HG03196 (cell line): ENCODE data around the gene MAJIN.

Source experiments
- ATAC-seq: cut with Tn5 transposase; IDR thresholded peaks from one replicate; pipeline ENCODE4 v1.9.1; 2021; ENCODE audit not compliant: unreplicated experiment

MAJIN gene

DNA sequence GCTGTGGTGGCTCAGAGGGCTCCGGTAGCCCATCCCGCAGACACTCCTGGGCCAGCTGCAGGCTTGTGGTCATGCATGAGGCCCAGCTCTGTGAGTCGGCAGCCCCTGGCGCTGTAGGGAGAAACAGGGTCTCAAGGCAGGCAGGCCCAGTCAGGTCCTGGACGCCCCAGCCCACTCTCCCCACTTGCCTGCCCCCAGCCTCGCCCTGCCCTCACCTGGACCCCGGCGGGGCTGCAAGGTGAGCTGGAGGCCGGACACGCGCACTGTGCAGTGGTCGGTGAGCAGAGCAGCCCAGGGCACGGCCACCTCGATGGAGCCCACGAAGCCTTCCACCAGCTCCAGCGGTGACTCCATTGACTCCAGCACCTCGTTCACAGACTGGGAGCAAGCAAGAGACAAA, 57.8 kb downstream of the MAJIN start:
- ATAC-seq, result no peak

DNA sequence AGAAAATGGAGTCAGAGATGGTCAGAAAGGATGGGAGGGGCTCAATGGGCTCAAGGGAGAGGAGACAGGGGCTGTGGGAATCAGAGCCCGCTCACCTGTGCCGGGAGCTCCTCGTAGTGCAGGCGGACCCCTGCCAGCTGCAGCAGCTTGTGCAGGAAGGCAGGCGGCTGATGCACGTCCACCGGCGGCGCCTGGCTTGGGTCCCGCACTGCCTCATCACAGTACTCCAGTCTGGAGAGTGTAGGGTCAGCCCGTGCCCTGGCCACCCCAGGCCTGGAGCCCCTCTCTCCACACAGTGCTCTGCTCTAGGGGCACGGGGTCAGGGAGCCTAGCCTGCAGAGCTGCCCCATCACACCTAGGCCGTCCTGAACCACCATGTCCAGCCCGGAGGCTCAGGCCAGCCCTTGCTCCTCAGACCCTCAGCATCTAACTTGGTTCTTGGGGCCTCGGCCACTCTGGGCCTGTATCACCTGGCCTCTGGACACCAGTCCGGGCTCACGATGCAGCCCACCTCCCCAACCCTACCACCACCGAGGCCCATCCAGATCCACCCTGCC, 58.7 kb downstream of the MAJIN start:
- no peak for ATAC-seq

DNA sequence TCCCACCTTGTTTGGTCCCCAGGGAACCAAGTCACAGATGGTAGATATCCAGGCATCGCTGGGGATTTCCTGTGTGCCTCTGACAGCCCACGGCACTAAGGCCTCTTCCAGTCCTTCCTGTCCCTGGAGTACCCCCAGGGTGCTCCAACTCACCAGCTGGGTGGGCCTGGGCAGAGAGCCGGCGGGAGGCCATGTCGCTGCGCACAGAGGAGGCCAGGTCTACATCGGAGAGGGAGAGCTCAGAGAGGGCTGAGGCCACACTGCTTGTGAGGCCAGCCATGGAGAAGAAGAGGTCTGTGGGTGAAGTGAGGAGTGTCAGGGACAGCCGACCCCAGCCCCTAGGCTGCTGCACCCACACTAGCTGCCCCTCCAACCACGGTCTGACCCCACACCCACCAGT, 60.2 kb downstream of the MAJIN start:
- ATAC-seq, result no peak

DNA sequence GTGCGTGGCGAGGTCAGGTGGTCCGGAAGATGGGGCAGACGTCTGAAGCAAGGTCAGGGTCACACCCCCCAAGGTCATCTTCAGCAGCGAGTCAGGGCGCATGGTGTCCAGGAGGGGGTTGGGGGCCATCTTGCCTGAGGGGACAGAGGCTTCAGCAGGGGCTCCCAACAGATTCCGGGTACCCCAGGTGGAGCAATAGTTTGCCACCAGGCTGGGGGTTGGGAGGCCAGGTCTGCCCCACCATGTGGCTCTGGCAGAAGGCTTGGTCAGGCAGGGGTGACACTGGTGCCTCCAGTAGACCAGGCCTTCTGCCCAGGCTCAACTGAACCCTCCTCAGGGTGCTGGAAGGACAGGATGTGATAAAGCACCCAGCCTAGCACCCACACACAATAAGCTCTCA, 60.8 kb downstream of the MAJIN start:
- ATAC-seq, result no peak

DNA sequence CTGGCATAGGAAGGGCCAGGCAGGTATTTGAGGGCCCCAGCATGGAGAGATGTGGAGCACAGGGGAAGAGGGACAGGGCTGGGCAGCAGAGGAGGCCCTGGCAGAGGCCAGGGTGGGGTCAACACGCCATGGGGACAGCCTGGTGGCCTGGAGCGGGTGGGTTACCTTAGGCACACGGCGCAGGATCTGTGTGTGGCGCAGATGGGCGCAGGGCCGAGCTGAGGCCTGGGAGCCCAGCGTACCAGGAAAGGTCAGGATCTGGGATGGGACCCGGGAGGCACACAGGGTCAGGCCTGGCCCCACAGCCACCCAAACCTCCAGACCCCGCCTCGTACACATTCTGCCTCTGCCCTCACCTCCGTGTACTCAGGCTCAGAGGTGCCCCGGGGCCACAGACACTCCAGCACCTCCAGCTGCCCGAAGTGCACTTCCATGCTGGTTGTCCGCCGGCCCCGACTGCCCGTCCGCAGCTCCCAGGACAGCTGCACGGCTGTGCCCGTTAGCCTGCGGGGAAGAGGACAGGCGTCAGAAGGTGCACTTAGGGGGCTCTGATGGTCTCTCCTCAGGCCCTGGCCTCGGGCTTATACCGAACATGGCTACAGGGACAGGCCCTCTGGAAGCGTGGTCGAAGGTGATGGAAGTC, 61.3 kb downstream of the MAJIN start:
- ATAC-seq, result no peak

DNA sequence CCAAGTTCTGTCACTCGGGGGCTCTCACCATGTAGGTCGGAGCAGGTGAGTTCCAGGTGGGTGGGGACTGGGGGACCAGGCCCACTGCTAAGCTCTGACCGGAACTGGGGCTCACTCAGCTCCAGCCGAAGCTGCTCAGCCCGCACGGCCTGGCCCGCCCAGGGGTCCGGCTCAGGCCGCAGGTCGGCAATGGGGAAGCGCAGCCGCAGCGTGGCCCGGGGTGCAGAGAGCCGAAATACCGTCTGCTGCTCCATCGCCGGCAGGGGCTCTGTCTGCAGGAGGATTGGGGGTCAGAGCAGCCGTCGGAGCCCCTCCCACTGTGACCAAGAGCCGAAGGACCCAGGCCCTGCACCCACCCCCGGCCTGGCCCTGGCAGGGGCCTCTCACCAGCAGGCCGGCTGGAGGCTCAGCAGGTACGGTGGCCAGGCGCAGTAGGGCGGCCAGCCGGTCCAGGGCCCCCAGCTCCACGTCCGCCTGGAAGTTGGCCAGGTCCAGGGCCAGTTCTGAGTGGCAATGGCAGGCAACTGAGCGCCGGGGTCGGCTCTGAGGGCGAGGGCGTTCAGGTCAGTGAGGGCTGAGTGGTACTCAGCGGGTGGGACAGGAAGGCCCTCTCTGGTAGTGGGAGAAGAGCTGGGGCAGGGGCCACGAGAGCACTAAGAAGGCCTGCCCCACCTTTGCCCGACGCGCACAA, 62.1 kb downstream of the MAJIN start:
- ATAC-seq, result no peak

DNA sequence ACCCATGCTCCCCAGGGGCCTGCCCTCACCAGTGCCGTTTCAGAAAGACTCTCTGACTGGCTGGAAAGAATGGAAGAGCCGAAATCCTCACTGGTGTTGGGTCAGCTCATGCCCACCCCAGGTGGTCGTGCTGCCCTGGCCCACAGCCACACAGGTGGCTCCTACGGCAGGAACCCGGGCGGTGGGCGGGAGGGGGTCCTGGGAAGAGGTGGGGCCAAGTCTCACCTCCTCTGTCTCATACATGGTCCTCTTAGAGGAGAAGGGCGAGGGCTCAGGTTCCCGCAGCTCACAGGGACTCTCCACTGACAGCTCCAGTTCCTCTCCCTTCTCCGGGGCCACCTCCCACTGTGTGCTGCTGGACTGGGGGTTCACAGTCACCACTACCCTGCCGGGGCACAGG, 63.1 kb downstream of the MAJIN start:
- ATAC-seq, result no peak

DNA sequence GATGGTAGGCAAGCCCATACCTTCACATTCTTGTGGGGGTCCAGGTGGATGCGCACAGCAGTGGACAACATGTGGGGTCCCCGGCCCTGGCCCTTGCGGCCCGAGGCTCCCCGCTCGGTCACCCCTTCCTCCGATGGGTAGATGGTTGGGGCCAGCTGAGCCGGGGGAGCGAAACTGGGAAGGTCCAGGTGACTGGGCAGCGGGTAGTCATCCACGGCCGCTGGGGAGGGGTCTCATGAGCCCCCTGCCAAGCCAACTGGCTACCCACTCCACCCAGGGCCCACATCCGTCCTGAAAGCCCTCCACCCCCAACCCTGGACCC, 65.6 kb downstream of the MAJIN start:
- no peak for ATAC-seq

DNA sequence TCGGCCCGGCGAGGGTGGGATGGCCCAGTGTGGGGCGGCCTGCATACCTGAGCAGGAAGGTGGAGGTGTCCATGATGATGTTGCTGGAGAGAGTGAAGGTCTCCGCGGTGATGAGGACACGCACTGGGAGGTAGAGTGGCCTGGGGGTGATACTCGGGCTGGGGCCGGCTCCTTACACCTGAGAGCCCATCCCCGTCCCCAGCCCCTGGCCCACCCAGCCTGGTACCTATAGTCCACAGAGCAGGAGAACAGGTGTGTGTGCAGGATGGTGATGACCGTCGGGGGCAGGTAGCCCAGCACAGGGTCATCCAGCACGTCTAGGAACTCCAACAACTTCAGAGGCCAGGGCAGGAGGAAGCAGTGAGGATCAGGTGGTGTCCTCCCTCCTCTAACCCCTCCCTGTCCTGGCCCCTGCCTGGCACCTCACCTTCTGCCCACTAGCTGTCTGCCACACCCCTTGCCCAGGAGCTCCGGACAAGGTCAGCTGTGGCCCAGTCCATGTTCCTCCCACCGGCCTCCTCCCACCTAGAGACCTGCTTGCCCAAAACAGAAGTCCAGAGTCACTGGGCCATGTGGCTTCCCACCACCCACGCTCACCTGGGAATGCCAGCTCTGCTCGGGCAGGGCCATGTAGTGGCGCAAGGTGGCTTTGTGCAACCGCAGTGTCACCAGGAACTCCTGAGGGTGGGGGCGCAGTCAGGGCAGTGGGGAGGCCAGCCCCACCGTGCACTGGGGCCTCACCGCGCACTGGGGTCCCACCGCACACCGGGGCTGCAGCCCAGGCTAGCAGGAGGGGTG, 66.2 kb downstream of the MAJIN start:
- no peak for ATAC-seq

DNA sequence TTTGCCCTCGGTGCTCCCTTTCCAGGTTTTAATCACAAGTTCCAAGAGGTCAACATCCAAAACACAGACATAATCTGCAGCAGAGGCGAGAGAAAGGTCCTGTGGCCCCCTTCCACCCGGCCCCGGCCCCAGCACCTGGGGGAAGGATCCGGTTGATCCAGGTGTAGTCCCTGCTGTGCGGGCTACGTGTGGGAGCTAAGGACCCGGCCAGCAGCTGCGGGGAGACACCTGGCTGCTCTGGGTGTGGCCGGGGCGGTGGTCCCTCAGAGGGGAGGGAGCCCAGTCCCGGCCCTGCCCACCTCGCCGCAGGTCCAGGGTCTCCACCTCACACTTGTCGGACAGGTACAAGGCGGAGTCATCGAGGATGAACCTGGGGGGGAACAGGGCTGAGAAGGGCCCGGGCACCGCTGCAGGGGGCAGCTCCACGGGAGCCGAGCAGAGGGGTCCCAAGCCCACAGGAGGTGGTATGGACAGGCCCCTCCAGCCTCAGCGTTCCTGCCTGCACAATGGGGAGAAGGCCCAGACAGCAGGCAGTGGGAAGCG, 68.5 kb downstream of the MAJIN start:
- ATAC-seq, result no peak

DNA sequence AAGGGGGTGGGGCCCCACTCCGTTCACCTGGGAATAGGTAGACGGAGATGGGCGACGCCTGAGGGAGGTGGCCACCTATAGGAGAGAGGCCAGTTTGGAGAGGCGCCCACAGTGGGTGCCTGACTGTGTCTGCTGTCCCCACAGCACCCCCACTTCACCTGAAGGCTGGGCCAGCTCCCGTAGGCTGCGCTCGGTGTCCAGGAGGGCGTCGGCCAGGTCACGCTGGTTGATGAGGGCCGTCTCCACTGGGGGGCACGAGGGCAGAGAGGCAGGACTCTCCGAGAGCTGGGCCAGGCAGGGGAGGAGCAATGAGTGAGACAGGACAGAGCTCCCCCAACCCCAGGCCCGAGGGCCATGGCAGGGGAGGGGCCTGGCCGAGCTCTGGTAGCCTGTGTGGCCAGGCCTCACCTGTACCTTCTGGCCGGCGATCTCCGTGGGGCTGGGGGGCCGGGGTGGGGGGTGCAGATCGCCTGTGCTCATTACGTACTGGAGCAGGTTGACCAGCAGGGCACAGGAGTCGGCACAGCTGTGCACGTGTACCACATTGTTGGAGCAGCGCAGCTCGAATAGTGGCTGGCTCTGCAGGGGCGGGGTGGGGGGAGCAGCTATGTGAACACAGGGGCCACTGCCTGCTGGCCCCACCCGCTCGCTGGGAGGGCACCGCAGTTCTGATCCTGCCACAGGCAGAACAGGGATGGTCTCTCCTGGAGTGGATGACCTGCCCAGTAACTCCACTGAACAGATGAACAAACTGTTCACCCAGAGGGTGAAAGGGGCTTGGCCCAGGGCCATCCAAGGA, 69.6 kb downstream of the MAJIN start:
- ATAC-seq, result no peak

DNA sequence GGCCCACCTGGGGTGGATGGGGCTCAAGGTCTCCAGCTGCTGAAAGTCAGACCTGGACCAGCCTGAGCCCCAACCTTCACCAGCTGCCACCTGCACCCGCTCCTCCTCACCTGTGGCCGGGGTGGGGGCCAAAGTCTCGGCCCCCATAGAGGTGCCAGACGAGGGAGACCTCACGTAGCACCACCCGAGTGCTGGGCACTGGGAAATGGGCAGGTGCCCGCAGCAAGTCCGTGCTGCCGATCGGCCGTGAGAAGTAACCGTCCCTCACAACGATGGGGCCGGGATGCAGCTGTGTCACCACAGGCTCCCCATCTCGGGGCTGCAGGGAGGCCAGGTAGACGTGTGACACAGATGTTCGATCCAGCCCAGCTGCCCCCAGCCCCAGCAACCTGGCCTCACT, 71.1 kb downstream of the MAJIN start:
- no peak for ATAC-seq

DNA sequence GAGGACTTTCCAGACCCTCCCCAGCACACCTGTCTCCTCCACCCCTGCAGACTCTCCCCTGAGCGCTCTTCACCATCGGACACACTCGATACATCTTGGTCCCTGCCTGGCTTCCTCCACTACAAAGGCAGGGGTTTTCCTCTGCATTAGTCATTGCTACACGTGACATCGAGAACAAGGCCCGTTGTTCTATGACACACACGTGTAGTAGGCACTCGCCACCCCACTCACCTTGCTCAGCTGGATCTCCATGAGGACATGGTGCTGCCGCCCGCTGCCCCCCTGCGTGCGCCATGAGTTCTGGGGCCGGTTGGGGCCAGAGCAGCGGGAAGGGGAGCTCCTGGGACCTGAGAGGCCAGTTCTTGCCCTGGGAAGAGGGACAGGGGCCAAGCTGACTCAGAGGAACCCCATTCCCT, 71.6 kb downstream of the MAJIN start:
- no peak for ATAC-seq

DNA sequence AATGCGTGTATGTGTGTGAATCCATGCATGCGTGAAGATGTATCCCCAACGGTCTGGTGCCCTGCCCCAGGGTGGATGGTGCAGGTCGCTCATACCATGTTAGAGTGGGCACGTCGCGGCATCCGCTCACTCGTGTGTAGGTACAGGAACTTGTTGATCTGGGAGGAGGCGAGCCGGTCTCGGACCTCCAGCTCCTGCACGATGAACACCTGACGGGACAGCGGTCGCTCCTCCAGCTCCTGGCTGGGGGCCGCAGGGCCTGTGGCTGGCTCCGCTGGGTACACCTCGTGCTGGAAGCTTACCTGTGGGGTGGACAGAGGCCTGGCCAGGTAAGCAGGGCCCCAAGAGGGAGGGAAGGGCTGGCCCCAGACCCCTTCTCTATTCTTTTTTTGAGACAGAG, 73.4 kb downstream of the MAJIN start:
- ATAC-seq, result no peak

DNA sequence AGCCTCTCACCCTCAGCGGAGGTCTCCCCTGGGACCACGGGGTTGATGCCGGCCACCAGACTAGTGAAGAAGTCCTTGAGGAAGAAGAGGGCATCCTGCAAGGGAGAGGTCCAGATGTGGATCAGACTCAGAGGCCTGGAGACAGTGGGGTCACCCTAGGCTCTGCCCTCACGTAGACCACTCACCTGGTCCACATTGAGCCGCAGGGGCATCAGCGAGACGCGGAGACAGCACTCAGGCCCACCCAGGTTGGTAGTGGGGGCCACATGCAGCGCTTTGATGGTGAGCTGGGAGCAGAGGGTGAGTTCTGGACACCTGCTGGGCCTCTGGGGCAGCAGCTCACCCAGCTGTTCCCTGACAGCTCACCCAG, 73.8 kb downstream of the MAJIN start:
- ATAC-seq, result no peak

DNA sequence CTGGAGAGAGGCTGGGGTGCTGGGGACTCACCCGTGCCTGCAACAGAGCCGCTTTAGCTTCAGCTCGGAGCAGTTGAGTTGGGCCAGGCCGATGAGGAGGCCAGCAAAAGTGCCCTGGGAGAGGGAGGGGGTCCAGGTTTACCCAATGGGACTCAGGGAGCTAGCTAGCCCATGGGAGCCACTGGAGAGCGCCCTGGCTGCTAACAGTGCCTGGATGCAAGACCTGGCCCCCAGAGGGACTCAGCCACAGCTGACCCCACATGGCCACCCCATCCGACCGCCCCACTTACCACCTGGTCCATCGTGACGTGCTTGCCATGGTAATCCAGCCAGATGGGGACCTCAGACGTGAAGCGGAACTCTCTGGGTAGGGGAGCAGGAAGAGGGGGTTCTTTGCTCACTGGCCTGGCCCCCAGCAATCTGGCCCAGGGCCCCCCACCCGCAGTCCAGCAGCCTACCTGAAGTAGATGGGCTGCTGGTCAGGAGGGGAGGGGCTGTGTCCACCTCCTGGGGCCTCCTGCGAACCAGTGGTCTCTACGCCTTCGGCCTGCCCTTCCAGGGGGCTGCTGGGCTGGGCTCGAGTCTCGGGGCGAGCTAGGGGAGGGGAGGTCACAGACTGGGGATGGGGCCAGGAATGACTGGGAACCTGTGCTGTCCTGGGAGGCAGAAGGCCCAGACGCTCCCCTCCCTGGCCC, 74.4 kb downstream of the MAJIN start:
- ATAC-seq, result no peak

DNA sequence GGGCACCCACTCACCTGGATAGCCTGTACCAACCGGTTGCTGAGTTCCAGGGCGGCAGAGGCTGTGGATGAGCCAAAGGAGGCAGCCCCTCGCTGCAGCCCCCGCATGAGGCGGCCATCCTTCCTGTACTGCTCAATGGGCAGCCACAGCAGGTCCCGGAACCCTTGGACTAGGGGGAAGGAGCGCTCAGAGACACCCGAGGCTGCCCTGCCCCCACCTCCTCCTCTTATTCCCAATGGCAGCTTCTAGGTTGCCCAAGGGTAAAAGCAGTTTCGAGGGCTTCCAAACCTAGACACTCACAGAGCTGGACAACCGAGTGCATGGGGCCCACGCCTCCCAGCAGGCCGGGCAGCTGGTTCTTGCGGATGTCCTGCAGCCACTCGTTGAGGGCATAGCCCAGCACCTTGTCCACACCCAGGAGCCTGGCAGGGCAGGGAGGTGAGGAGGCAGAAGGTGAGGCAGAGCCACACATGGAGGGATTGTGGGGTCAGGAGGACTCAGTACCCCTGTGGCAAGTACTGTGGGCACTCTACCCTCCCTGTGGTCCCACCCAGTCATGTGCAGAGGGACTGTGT, 75.4 kb downstream of the MAJIN start:
- no peak for ATAC-seq

DNA sequence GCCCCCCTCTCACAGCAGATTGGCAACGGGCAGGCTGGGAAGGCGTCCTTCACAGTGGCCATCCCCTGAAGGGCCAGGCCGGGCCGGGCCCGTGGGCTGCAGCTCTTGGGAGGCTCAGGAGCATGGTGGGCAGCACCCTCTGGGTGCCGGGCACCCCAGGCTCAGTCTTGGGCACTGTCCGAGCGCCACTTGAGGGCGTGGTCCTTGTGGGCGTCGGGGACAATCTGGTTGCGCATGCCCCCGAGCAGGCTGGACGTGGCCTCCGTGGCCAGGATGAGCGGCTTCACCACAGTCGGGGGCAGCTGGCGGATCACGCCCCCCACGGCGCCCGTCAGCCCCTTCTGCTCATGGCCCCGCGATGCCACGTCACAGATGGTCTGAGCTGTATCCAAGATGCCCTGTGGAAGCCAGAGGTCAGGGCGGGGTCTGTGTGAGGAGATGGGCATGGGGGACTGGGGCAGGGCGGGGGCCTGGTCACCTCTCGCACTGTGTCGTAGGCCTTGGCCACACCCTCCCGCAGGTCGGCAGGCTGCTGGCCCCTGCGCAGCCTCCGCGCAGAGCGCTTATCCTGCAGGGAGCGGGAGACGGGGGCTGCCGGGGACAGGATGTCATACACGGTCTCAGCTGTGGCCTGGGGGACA, 77.0 kb downstream of the MAJIN start:
- ATAC-seq, result no peak

DNA sequence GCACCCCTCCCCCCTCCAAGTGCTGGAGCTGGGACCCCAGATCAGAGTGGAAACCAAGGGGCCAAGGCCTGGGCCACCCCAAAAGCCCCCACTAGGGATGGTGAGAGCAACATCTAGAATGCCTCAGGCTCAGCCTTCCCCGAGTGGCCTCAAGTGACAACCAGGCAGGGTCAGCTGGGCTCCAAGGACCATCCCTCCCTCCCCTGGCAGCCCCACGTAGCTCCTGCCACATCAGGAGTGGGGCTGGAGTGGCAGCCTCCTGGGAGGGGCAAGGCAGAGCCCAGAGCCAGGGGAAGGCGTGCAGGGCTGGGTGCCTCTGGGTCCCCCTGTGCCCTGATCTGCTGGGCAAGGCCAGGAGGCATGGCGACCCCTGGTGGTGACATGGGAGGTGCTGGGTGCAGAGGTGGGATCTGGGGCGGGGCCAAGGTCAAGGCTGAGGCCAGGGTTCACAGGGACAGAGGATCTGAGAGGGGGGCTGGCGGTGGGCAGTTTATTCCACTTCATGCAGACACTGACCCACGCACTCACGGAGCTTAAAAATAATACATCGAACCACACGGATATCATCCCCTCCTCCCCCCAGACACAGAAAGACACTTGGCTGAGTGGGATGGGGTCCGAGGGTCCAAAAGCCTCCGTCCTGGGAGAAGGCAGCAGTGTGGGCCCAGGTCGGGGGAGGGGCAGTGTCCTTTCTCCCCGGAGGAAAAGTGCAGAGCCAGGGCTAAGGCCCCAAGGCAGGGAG, 77.7 kb downstream of the MAJIN start:
- no peak for ATAC-seq
